A204.1 (cell line): ENCODE results near the gene RAI14.
"Not testable (repeated sequence)": the region's sequence is repeated elsewhere in the genome, so short reads cannot be mapped to it uniquely, and the experiment has no call there.

ENCODE experiments used
- FAIRE-seq: peaks from 2 replicates; lab custom pipeline; 2012; peaks lifted over from hg19 to GRCh38; lab: Jason Lieb, UNC

Gene RAI14

DNA sequence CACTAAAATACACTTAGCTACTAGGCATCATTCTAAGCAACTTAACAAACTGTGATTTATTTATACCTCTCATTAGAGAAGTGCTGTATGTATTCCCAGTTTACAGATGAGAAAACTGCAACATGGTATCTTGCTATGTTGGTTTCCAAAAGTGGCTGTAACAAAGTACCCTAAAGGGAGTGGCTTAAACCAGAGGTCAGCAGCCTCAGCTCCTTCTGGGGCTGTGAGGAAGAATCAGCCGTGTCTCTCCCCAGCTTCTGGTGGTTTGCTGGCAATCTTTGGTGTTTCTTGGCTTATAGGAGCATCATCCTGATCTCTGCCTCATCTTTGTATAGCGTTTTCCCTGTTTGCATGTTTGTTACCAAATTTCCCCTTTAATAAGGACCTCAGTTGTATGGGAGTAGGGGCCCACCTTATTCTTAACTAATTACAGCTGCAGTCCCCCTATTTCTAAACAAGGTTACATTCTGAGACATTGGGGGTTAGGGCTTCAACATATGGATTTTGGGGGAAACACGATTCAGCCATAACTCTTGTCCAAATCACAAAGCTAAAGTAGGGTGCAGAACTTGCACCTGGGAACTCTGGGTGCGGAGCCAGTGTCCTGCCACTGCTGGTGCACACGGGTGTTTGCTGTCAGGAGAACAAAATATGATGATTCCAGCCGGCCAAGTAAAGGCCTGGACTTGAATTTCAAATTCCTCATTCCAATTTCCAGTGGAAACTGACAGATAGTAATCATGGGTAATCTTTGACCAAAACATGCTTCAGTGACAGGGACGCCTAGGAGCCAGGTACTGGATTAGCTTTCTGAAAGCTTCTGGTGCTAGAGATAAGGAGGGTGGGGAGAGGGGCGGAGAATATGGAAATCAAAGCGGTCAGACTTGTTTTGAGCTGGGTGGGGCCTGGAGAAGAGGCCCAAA is 43.3 kb downstream of the RAI14 start:
- no peak for FAIRE-seq

- FAIRE-seq: no peak
Observed at GRCh38 chr5:34700078-34700452, 43.9 kb downstream of the RAI14 start.

GRCh38 chr5:34701442-34701841 is 45.3 kb downstream of the RAI14 start:
- FAIRE-seq: not testable (repeated sequence)

GRCh38 chr5:34703767-34704713 is 47.9 kb downstream of the RAI14 start:
- FAIRE-seq: no peak

DNA sequence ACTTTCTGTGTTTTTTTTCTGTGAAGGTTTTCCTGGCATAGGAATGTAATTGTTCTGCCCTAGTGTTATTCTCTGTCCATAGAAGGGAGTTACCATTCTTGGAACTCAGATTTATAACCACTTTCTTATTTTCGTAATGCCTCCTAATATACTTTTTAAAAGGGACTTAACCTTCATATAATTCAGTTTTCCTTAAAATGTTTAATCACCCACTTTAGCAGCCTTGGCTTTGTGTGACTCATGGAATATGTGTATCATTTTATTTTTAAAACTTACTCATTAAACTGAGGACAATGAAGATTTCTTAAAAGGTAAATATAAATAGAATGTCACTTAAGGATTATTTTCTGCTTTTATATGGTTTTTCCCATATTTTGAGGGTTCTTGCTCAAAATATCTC is 50.0 kb downstream of the RAI14 start:
- no peak for FAIRE-seq

DNA sequence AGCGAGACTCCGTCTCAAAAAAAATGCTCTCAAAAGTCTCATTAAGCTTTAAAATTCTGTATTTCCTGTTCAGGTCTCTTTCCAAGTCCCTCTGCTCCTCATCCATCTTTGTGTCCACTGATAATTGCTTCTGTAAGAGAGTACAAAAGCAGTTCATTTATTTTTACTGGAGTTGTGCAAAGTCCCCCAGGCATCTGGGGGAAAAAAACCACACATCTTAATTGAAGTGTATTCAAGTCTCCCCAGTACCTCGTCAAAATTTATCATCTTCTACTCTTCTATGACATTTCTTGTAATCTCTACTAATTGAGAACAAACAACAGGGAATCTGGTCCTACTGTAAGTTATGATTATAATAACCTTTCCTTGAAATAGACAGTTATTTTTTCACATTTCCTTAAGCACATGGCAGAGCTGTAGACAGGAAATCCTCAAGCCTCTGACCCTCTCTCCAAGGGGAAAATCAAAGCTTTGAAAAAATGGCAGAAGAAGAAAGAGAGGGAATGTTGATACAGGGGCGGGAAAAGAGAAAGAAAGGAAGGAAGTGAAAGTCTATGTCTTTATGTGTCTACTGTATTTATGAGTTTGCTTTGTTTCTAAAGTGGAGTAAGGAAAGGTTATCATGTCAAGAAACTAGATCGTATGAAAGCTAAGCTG is 51.5 kb downstream of the RAI14 start:
- no peak for FAIRE-seq

DNA sequence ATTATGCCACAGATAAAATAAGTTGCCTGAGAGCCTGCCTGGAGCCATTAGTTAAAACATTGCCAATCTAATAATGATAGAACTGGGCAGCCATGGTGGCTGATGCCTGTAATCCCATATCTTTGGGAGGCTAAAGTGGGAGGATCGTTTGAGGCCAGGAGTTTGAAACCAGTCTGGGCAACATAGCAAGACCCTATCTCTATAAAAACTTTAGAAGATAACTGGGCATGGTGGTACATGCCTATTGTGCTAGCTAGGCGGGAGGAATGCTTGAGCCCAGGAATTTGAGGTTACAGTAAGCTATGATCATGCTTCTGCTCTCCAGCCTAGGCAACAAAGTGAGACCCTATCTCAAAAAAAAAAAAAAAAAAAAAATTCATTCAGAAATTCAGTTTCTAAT is 52.6 kb downstream of the RAI14 start:
- no peak for FAIRE-seq

DNA sequence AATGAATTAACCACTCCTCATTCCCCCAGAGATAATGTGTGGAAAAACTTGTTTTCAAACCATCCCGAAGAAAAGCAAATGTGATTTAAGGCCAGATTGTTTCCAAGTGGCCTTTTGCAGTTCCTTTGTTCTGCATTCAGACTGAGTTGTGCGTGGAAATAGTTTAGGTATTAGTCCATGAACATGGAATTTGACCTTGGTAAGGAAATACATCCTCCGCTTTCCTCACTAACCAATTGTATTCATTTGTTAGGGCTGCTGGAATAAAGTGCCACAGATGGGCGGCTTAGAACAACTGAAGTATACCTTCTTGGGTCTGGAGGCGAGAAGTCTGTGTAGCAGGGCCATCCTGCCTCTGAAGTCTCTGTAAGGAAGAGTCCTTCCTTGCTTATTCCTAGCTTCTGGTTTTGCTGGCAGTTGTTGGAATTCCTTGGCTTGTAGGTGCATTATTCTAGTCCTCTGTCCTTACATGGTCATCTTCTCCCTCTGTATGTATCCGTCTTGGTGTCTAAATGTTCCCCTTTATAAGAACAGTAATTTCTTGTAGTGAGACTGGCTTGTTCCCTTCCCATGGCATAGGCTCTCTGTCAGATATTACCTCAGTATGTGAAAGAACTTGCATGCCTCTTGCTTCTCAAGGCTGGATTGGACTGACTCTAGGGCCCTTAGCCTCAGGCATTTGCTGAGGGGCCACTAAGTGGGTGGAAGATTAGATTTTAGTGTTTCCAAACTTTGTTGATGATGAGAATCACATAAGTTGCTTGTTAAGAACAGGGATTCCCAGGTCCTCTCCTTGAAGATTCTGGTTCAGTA is 53.9 kb downstream of the RAI14 start:
- FAIRE-seq: no peak

DNA sequence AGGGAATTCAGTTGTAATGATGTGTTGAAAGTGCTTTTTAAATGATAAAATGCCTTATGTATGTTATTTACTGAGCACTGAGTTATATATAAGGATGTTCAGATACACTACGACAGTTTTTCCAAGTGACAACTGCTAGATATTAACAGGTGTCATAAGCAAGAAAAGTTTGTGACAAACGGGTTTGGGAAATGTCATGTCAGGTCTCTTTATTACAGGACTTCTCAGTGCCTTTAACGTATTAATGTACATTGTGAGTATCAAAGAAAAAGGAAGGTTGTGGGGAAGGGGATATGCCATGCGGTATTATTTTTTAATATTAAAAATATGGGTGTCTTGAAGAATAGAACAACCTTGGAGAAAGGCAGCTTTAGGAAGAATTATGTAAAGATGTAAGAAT is 56.4 kb downstream of the RAI14 start:
- FAIRE-seq: no peak

DNA sequence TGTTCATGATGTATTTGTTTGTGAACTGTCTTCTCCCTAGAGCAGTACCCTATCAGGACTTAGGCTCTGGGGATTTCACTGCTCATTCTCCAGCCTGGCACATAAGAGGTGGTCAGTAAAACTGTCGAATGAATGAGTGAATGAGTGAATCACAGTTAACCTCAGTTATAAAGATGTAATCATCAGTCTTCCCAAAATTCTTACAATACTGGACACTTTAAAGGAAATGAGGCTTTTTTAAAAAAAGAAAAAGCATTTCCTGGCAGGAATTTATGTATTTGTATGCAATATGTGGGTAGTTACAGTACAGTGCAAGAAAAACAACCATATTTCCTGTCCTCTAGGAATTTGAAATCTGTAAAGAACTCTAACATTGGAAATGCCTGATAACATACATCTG is 59.6 kb downstream of the RAI14 start:
- no peak for FAIRE-seq

DNA sequence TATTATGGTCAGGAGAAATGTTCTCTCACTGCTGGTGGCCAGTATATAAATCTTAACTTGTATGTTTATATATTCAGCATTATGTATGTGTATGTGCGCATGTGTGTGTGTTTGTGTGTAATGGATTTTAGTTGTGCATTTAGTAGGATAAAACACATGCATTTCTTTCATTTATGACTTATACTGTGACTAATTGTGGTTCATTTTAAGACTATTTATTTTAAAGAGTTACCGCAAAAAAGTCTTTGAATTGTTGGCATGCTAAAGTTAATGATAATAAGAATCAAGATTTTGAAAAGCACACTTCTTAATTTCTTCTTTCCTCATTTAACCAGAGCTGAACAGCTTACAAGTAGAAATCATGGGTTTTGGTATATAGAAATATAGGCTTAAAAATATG is 60.9 kb downstream of the RAI14 start:
- no peak for FAIRE-seq

- FAIRE-seq: no peak
Observed at GRCh38 chr5:34717426-34718327, 61.5 kb downstream of the RAI14 start.

GRCh38 chr5:34718516-34718915 is 62.4 kb downstream of the RAI14 start:
- no peak for FAIRE-seq

DNA sequence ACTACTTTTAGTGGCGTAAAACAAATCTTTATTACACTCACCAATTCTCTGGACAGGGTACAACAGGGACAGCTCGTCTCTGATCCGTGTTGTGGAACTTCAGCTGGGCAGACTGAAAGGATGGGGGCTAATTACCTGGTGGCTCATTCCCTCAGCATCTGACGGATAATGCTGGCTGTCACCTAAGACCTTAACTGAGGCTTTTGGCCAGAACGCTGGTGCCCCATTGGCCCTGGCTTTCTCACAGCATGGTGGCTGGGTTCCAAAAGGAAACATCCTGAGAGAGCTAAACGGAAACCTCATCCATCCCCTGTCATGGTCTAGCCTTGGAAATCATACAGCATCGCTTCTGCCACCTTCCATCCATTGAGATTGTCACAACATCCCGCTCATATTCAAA is 62.9 kb downstream of the RAI14 start:
- FAIRE-seq: no peak

GRCh38 chr5:34721327-34721726 is 65.2 kb downstream of the RAI14 start:
- FAIRE-seq: no peak

GRCh38 chr5:34722183-34722582 is 66.1 kb downstream of the RAI14 start:
- FAIRE-seq: no peak

DNA sequence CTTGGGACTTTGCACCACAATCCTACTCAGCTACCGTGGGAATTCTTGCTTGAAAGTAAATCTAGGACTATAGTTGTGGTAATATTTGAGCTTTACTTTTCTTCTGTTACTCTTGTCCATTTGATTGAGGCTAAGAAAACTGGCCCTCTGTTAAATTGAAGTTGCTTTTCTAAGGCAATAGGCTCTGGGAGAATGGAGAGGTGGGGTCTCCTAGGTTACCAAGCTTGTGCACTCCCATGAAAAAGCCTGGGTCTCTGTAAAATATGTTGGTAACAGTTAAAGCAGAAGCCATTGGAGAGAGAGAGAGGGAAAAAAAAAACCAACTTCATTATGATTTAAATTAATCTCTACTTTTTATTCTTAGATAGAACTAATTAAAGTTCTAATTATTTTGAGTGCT is 68.6 kb downstream of the RAI14 start:
- FAIRE-seq: no peak

DNA sequence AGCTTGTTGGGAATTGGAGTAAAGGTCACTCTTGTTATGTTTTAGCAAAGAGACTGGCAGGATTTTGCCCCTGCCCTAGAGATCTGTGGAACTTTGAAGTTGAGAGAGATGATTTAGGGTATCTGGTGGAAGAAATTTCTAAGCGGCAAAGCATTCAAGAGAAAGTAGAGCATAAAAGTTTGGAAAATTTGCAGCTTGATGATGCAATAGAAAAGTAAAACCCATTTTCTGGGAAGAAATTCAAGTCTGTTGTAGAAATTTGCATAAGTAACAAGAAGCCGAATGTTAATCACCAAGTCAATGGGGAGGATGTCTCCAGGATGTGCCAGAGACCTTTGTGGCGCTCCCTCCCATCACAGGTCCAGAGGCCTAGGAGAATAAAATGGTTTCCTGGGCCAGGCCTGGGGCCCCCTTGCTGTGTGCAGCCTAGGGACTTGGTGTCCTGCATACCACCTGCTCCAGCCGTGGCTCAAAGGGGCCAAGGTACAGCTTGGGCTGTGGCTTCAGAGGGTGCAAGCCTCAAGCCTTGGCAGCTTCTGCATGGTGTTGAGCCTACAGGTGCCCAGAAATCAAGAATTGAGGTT is 71.1 kb downstream of the RAI14 start:
- FAIRE-seq: not testable (repeated sequence)

GRCh38 chr5:34728236-34728635 is 72.1 kb downstream of the RAI14 start:
- no peak for FAIRE-seq
